HTERT RPE-1 (cell line): Measurements from ENCODE around the gene RNF157.

Experiments
- in situ Hi-C: fragments of 300-500 bp; cut with MboI; formaldehyde crosslinking; loops from 4 replicates; pipeline ENCODE4 v1.14.3; 2020; ENCODE audit warnings: low sequenced_read_pairs

RNF157 gene

GRCh38 chr17:76145231-76146052 is 94.9 kb downstream of the RNF157 start:
- in situ Hi-C loops: no loop called here

GRCh38 chr17:76142585-76143041 is 97.7 kb downstream of the RNF157 start:
- in situ Hi-C loops: no loop called here

- in situ Hi-C loops: no loop called here
These were observed 98.2 kb downstream of the RNF157 start for GRCh38 chr17:76142039-76142584.

GRCh38 chr17:76141212-76142038 is 98.9 kb downstream of the RNF157 start, which contains the start of gene FOXJ1:
Gene FOXJ1 (minus strand): TSS chr17:76141245. CDS start chr17:76140395, 850 bp downstream.
- in situ Hi-C loops: no loop called here

- in situ Hi-C loops: no loop called here
These were observed 99.6 kb downstream of the RNF157 start for GRCh38 chr17:76140661-76141211.

GRCh38 chr17:76139801-76140660 is 100.3 kb downstream of the RNF157 start:
- in situ Hi-C loops: no loop called here

- in situ Hi-C loops: no loop called here
These were observed 101.2 kb downstream of the RNF157 start for GRCh38 chr17:76138896-76139752.

GRCh38 chr17:76138234-76138895 is 101.9 kb downstream of the RNF157 start:
- in situ Hi-C loops: no loop called here

- in situ Hi-C loops: no loop called here
These were observed 102.7 kb downstream of the RNF157 start for GRCh38 chr17:76137351-76138233.

GRCh38 chr17:76137001-76137350 is 103.3 kb downstream of the RNF157 start:
- in situ Hi-C loops: no loop called here

- in situ Hi-C loops: no loop called here
These were observed 103.9 kb downstream of the RNF157 start for GRCh38 chr17:76136276-76137000.

- in situ Hi-C loops: no loop called here
These were observed 104.5 kb downstream of the RNF157 start for GRCh38 chr17:76135810-76136188.

- in situ Hi-C loops: no loop called here
These were observed 105.1 kb downstream of the RNF157 start for GRCh38 chr17:76134911-76135809.

GRCh38 chr17:76132574-76133338 is 107.5 kb downstream of the RNF157 start:
- in situ Hi-C loops: no loop called here
